HG02884 (cell line): ENCODE measurements around the gene CLEC16A.
"Not testable (repeated sequence)": the region's sequence is repeated elsewhere in the genome, so short reads cannot be mapped to it uniquely, and the experiment has no call there.

Source experiments
- ATAC-seq: cut with Tn5 transposase; IDR thresholded peaks from one replicate; pipeline ENCODE4 v1.9.1; 2021; ENCODE audit warnings: mild to moderate bottlenecking, moderate library complexity; ENCODE audit not compliant: unreplicated experiment

The CLEC16A gene

DNA sequence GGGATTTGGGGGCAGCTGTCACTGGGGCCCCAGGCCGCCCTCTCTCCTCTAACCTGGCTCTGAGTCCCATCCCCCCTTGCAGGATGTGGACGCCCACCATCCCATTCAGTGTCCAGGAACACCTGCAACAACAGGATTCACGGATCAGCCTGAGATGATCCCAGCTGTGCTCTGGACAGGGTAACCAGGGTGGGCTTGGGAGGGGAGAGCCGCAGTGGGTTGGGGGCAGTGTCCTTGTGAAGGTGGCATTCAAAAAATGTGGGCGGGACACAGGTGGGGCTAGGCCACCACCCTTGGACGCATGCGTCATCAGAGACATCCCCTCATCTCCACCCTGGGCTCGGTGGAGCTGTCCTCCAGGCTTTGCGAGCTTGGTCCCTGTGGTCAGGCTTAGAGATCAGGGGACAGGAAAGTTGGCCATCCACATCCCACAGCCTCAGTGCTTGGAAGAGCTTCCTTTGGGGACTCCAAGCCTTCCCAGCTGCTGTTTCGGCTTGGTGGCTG lies 21.2 kb upstream of the CLEC16A start:
- ATAC-seq: no peak

DNA sequence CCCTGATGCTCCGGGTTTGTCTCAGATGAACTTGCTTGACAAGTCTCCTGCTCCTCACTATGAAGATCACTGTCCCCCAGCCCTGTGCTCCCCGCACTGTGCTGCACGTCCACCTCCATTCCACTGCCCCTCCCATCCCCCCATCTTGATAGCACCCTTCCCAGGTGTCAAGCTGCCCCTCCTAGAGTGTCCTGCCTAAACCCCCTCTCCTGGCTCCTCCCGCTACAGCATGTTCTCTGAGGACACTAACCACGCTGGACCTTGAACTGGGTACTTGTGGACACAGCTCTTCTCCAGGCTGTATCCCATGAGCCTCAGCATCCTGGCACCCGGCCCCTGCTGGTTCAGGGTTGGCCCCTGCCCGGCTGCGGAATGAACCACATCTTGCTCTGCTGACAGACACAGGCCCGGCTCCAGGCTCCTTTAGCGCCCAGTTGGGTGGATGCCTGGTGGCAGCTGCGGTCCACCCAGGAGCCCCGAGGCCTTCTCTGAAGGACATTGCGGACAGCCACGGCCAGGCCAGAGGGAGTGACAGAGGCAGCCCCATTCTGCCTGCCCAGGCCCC lies 20.6 kb upstream of the CLEC16A start:
- ATAC-seq: no peak

DNA sequence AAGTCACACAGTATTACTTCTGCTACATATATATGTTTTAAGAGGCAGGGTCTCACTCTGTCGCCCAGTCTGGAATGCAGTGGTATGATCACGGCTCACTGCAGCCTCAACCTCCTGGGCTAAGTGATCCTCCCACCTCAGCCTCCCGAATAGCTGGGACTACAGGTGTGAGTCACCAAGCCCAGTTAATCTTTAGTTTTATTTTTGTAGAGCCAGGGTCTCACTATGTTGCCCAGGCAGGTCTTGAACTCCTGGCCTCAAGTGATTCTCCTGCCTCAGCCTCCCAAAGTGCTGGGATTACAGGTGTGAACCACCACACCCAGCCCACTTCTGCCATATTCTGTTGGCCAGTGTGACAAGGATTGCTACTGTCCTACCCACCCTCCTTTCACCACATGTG lies 19.1 kb upstream of the CLEC16A start:
- ATAC-seq: not testable (repeated sequence)

DNA sequence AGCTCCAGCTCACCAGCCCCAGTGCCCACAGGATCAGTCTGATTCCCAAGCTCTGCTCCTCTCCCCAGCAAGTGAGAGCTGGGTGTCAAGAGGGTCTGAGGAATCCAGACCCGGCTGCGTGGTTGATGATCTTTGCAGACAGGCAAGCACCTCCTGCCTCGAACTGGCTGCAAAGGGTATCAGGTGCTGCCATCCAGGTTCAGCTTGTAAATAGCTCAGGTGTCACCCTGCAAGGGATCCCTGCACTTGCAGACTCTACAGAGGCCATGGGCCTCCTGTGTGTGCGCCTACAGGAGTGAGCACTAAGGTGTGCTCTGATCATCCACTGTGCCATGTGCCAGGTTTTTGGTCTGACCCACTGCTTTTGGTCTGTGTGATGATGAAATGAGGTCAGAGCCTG lies 18.3 kb upstream of the CLEC16A start:
- no peak for ATAC-seq

DNA sequence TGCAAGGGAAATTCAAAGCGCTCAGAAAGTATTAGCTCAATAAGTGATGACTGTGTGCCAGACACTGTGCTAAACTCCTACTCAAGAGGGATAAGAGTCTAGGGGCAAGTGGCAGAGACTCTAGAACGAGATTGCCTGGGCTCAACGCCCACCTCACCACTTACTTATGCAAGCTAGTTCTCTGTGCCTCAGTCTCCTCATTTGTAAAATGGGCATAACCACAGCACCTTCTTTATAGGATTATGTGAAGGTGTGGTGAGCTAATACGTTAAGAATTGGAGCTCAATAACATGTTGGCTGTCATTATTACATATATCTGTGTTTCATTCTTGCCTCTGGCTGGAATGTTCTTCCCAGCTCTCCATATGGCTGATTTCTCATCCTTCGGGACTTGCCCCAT lies 17.5 kb upstream of the CLEC16A start:
- no peak for ATAC-seq

DNA sequence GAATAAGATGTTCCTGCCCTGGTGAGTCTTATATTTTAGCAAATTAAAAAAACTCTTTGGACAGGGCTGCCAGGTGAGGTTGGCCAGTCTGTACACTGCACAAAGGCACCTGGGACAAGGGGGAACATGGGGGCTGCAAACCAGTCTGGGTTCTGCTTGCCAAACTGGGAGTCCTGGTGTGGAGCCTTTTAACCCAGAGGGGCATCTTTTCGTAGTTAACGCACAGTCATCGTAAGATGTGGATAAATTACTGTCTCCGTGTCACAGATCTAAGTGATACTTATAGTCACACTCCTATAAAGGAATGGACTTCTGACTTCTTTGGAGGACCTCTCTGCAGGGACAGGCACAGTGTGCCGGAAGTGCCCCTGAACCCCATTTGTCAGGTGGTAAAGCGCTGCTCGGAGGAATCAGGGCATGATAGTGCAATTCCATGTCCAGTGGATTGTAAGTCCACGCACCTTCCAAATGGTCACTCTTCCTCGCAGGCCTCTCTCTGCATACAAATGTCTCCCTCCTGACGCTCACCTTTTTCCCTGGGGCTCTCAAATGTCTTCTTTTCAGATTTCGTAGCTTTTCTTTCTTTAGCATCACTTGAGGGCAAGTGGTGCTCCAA lies 16.8 kb upstream of the CLEC16A start:
- no peak for ATAC-seq

DNA sequence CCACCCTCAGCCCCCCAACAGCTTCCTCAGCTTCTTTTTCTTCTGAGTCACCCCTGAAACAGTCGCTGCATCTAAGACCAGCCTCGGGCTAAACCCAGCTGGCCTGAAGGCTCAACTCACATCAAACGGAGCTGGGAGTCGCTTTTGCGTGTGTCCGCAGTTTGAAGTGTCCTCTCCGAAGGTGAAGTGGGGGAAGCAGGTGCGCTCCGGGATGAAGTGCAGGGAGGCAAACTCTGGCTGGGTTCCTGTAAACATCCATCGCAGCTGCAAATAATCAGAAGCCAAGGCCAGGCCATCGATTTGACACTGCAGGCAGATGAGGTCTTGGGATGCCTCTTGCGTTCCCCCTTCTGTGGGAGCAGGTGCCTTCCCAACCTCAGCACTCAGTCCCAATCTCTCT lies 15.3 kb upstream of the CLEC16A start:
- not testable (repeated sequence) for ATAC-seq

DNA sequence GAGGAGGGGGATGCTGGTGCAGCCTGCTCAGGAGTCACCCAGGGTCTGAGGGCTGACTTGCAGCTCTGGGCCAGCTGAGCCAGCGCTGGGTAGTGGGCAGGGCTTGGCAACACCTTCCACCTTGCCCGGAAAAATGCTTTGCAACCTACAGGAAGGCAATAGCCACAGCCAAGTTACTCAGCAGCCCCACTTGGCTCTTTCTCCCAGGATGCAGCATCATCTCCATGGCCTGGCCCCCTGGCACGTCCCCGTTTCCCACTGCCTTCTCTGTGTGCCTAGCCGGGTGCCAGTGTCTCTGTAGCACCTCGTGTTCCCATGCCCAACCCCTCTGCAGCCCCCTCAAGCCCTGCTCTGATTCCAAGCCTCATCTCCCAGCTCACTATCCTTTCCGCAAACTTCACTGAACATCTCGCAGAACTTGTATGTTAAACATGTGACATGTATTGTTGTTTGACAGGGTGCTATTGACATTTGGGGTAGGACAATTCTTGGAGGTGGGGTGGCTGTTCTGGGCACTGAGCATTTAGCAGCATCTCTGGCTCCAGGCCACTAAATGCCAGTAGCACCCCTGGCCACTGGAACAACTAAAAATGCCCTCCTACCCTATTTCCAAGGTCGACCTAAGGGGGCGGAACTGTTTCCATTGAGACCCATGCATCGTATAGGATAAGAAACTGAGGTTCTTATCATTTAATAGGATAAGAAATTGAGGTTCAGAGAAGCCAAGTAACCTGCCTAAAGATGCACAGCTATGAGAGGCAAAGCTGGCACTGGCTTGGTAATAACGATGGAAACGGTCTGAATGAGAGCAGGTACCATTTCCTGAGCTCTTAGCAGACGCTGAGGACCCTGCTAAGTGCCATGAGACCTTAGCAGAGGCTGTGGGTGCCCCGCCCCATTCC lies 14.3 kb upstream of the CLEC16A start:
- no peak for ATAC-seq

DNA sequence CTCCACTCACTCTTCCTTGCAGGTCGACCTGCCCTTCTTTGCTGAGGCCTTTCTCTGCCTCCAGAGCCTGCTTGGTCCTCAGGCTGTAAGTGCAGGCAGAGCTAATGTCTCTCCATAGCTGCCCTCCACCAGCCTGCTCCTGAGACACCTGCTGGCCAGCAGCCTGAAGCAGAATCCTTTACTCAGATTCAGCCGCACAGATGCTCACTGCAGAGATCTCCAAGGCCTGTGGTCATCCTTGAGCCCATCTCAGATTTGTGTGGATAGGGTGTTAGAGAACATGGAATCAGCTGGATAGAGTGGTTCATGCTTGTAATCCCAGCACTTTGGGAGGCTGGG lies 13.6 kb upstream of the CLEC16A start:
- ATAC-seq: no peak

DNA sequence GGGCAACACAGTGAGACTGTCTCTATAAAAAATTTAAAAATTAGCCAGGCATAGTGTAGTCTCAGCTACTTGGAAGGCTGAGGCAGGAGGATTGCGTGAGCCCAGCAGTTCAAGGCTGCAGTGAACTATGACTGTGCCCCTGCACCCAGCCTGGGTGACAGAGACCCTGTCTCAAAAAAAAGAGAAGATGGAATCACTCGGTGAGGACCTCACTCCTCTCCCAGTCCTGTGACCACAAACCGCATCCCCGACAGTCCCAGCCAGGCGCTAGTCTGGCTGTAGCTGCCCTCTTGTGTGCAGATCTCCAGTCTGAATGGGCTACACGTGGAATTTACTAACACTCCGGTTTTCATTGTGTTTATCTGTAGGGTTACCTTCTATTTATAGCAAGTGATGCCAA lies 13.2 kb upstream of the CLEC16A start:
- no peak for ATAC-seq

DNA sequence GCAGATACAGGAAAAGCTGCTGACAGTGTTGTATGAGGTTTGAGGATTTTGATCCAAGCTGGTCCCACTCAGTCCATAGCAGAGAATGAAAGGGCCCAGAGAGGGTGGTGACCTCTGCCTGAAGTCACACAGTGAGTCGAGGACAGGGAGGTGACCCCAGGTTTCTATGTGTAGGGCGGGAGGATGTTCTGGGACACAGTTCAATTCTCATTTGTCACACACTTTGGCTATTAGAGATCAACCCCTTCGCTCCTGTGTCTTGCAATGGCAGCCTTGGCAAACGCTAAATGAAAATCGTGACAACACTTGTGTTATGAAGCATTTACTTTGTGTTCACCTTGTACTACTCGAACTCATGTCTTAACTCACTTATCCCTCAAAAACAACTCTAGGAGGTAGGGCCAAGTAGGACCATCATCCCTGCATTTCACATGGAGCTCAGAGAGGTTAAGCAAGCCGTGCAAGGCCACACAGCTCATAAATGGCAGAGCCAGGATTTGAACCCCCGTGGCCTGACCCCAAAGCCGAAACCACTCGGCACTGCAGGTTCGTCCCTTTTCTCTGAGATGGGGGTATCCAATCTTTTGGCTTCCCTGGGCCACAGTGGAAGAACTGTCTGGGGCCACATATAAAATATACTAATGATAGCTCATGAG lies 12.3 kb upstream of the CLEC16A start:
- no peak for ATAC-seq

DNA sequence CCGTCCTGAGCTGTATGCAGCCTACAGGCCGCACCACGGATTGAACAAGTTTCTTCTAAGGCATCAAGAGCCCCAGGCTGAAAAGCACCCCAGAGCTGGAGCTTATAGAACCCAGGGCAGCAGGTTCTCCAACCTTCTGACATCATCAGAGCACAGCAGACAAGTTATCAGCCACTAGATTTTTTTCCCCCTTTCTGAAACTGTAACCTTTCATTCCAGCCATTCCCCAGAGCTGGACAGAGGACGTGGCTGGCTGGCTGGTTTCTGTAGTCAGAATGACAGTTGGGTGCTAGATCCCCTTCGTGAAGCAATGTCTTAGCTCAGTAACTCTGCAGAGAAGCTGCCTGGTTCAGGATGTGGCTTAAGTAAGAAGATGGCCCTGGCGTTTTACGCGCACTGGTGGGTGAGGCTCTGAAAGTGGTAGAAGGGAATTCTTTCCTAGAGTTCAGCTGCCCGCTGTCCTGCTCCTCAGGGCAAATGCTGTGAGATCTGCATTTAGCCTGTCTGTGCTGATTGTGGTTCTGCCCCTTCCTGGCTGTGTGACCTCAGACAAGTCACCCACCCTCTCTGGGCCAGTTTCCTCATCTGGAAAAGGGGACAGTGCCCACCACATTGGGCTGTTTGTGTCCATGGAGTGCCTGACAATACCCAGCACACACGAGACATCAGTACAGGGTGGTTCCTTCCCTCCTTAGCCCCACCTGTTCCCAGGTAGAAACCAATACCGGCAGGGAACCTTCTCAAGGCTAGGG lies 11.2 kb upstream of the CLEC16A start:
- no peak for ATAC-seq

DNA sequence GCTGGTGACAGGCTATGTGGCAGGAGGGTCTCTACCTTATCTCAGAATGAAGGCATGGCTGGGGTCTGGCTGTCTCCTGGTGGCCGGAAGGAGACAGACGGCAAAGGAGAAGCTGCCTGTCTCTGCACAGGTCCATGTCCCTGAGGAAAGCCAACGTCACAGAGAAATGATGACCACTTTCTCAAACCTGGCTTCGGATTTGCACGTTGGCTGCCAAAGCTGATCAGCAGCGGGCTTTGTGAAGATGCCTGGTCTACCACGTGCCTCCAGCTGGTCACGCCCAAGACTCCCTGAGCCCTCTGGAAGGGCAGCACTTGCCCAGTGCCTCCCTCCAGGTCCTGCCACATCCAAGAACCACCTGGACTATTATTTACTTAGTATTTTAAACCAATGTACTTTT lies 10.5 kb upstream of the CLEC16A start:
- no peak for ATAC-seq

DNA sequence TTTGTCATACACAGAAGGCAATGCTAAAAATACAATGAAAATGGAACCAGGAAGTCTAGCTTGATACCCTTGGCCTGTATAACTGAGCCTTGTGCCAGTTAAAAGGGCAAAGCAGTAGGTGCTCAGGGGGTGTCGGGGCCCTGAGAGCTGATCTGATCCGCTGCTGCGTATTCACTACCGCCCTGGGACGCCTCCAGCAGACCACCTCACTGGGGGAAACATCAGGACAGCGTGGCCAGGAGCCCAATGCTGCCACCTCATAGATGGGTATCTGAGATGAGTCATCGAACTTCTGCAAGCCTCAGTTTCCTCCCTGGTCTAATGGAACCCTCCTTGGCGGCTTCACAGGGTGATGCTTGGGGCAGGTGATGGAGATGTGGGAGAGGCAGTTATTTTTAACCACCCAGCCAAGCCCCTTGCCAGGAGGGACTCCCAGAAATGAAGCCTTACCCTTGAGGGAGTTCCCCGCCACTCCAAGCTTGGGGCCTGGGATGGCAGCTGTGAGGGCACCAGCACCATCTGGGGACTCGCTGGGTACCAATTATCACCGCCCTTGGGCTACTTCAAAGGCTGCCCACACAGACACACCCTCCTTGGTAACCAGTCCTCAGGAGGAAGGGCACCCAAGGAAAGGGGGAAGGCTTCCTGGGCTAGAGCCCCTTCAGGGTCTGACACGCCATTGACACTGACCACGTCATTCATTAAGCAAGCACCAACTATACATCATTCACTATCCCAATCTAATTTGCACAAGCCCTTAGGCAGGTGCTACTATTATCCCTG lies 9.8 kb upstream of the CLEC16A start:
- ATAC-seq: no peak

DNA sequence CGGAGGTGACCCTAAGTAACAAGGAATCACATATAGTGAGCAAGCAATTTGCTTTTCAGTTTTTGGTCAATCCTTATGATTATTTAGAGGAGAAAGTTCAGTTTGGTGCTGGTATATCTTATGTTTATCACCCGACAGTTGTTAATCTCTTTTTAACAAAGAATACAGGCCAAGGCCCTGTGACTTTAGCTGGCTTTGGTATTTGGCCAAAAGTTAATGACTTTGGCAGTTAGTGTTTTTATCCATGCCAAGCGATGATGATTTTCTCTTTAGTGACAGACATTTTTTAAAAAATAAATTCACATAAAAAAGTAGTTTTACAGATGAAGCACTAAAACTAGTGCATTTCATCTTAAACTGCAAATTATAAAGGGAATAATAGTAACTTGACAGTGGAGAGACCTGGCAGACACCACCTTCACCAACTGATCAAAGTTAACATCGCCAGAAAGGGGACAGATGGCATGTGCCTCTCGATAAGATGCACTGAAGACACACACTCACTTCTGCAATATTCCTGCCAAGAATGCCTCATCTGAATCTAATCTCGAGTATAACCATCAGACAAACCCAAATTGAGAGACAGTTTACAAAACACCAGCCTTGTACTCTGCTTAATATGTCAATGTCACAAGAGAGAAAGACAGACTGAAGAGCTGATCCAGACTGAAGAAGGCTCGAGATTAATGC lies 9.0 kb upstream of the CLEC16A start:
- no peak for ATAC-seq

DNA sequence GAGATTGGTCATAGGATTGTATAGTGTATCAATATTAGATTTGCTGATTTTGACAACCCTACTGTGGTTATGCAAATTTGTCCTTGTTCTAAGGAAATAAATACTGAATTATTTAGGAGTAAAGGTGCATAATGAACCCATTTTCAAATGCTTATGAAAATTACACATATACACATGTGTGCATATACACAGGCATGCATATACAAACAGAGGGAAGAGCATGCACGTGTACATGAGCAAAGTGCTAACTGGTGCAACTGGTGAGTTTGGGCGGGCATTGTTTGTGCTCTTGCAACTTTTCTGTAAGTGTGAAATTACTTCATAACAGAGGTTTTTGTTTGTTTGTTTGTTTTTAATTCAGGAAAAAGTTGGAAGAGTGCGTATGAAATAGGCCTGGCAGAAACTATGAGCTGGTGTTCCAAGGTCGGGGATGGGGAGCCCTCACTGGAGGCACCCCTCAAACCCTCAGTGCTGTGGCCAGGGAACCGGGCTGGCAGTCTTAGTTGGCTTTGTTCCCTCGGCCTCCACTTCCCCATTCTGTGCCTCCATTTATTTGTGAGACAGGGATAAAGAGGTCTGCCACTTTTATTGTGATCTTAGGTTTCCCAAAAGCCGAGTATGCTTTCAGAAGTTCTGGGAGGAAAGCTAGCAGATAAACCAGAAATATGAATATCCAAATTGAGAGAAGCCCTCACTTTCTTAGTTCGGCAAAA lies 7.9 kb upstream of the CLEC16A start:
- no peak for ATAC-seq

DNA sequence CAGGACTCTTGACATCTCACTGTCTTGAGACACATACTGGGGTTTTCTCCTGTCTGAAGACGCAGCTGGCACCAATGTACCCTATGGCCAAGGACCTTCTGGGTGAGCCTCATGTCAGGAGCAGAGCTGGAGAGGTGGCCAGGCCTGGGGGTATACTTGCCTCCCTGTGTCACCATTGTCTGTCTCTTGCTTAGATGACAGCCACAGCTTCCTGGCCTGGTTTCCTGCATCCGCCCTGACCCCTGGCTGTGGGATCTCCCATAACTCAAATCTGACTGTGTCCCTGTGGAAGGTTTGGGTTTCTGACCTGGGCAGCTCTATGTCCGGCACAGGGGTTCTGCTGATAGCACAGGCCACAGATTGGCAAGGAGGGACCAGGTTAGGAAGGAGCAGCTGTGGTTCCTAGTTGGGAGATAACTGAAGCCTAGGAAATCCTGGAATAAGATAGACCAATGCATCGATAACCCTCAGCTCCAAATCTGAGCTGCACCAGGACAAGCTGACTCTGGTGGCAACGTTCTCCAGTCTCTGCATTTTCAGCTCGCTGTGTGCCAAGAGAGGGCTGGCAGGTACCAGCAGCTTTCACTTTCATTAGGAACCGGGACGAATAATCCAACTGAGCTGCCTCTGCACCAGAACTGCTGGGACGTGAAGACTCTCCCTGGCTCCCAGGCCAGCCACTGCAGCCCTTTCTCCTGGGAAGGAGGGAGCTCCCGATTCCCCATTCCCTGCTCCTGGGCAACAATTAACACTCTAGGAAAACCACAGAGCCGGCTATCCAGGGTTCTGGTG lies 7.1 kb upstream of the CLEC16A start:
- no peak for ATAC-seq

DNA sequence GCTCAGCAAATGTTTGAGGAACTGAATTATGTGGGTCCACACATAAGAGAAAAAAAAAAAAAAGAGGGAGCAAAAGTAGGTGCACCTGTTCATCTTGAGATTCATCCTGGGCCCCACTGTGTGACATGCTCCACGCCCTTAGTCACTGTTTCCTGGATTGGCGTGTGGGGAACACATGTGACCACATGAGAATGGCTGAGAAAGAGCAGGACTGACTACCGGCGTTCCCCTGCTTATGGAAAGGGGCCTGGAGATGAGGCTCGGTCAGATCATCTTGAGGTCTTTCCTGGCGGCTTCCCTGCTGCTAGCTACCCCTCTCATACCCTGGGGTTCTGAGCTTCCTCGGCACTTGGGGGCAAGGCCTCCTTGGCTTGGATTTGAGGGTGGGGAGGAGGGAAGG lies 6.0 kb upstream of the CLEC16A start:
- no peak for ATAC-seq
